ENCODE measurements around the gene ABHD6. TPM values are rescaled to one million over a fixed set of nuclear protein-coding genes. Genes with fewer than 3 reads are reported as not detected.

ABHD6 gene
- polyA plus RNA-seq, 3 donors = 7.3 to 11.6 (median 9.0) TPM

GRCh38 chr3:58206406-58207011, 31.1 kb upstream of the ABHD6 start:
- peak in 1 of 3 donors; percentile 58 for DNase-seq
- no peak overlapping the region for H3K4me2 ChIP-seq (replicated peaks; ENCODE audit: extremely low read depth, low read length, poor library complexity, severe bottlenecking)
- intact Hi-C loops (cut with micrococcal nuclease) = no loop called here
- H3K4me1 Mint-ChIP-seq = peaks cover 7% of the 10 kb centered on the region
- peaks cover 0 to 7% (median 4%) of the 10 kb centered on the region in 7 donors for H3K9me3 Mint-ChIP-seq
- no peak overlapping the region for H3K9ac ChIP-seq (ENCODE audit: insufficient read depth, low read length, poor library complexity, severe bottlenecking)
- TF ChIP-seq CTCF (IDR thresholded peaks at IDR 0.05) = no peak
- no peaks in the 10 kb centered on the region for H4K20me1 ChIP-seq (ENCODE audit: insufficient read depth, low read length)
- H3K27me3 ChIP-seq (ENCODE audit: control insufficient read depth in 2 of 2, insufficient read depth in 2 of 2, low read length in 2 of 2) = no peaks in the 10 kb centered on the region
- no peaks in the 10 kb centered on the region for H3K36me3 ChIP-seq (replicated peaks in 1 of 2; ENCODE audit: control insufficient read depth in 1 of 2, insufficient read depth in 2 of 2, low read length in 2 of 2)
- H3K4me1 ChIP-seq (ENCODE audit: control insufficient read depth in 1 of 2, insufficient read depth in 2 of 2, low read length in 2 of 2) = no peaks in the 10 kb centered on the region
- no peak overlapping the region for H3K4me3 ChIP-seq (replicated peaks in 1 of 3; ENCODE audit: low read depth in 2 of 3, low read length in 3 of 3)
- no peaks in the 10 kb centered on the region for H3K79me2 ChIP-seq (ENCODE audit: insufficient read depth, low read length)
- no peak overlapping the region for H3K4me3 Mint-ChIP-seq
- 75% methylated on average over 2 of the region's 5 CpGs for WGBS (ENCODE audit: insufficient coverage)
- no peaks in the 10 kb centered on the region for H3K36me3 Mint-ChIP-seq
- no peaks in the 10 kb centered on the region for H3K9me3 ChIP-seq (replicated peaks in 1 of 2; ENCODE audit: control insufficient read depth in 1 of 2, insufficient read depth in 1 of 2, low read length in 2 of 2)
- peak overlapping the region in 1 of 7 donors; percentile 4 for H3K27ac Mint-ChIP-seq
- H3K27ac ChIP-seq (ENCODE audit: low read depth in 1 of 2, low read length in 2 of 2) = no peak overlapping the region
- H3K27me3 Mint-ChIP-seq (ENCODE audit: low read depth in 3 of 3) = peaks cover 8 to 10% (median 8%) of the 10 kb centered on the region in 3 donors
- no peak overlapping the region for H2AFZ ChIP-seq (ENCODE audit: insufficient read depth, low read depth, low read length, poor library complexity, severe bottlenecking)

DNA sequence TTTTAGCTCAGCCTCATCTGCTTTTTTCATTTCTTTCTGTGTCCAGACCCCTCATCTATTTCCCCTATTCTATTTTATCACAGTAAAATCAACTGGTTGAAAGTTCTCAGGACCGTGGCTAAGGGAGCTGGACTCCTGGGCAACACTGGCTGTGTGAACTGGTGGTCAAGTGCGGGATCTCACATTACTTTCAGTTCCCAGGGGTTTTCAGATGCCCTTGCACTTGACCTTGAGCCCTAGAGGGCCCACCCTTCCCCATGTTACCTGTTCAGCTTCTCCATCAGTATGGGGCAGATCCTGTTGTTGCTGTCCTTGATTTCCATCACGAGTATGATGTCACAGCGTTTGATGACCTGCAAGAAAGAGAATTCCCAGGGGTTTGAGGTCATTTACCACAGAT, 29.6 kb upstream of the ABHD6 start:
- WGBS (ENCODE audit: insufficient coverage) = 95% methylated on average over 3 of the region's 4 CpGs
- no peak overlapping the region for H3K27ac Mint-ChIP-seq
- H3K27me3 ChIP-seq (ENCODE audit: control insufficient read depth in 2 of 2, insufficient read depth in 2 of 2, low read length in 2 of 2) = no peaks in the 10 kb centered on the region
- no peak overlapping the region for H3K27ac ChIP-seq (ENCODE audit: low read depth in 1 of 2, low read length in 2 of 2)
- H2AFZ ChIP-seq (ENCODE audit: insufficient read depth, low read depth, low read length, poor library complexity, severe bottlenecking) = no peak overlapping the region
- no peaks in the 10 kb centered on the region for H4K20me1 ChIP-seq (ENCODE audit: insufficient read depth, low read length)
- H3K36me3 Mint-ChIP-seq = no peaks in the 10 kb centered on the region
- H3K27me3 Mint-ChIP-seq (ENCODE audit: low read depth in 3 of 3) = peaks cover 7 to 10% (median 8%) of the 10 kb centered on the region in 3 donors
- H3K79me2 ChIP-seq (ENCODE audit: insufficient read depth, low read length) = no peaks in the 10 kb centered on the region
- H3K4me1 ChIP-seq (ENCODE audit: control insufficient read depth in 1 of 2, insufficient read depth in 2 of 2, low read length in 2 of 2) = no peaks in the 10 kb centered on the region
- H3K4me1 Mint-ChIP-seq = peaks cover 6% of the 10 kb centered on the region
- no peak overlapping the region for H3K4me3 Mint-ChIP-seq
- peaks cover 0 to 3% (median 0%) of the 10 kb centered on the region in 7 donors for H3K9me3 Mint-ChIP-seq
- no peak overlapping the region for H3K9ac ChIP-seq (ENCODE audit: insufficient read depth, low read length, poor library complexity, severe bottlenecking)
- H3K4me2 ChIP-seq (replicated peaks; ENCODE audit: extremely low read depth, low read length, poor library complexity, severe bottlenecking) = no peak overlapping the region
- no peaks in the 10 kb centered on the region for H3K9me3 ChIP-seq (replicated peaks in 1 of 2; ENCODE audit: control insufficient read depth in 1 of 2, insufficient read depth in 1 of 2, low read length in 2 of 2)
- intact Hi-C loops (cut with micrococcal nuclease) = no loop called here
- no peak overlapping the region for H3K4me3 ChIP-seq (replicated peaks in 1 of 3; ENCODE audit: low read depth in 2 of 3, low read length in 3 of 3)
- TF ChIP-seq CTCF (IDR thresholded peaks at IDR 0.05) = no peak
- no peaks in the 10 kb centered on the region for H3K36me3 ChIP-seq (replicated peaks in 1 of 2; ENCODE audit: control insufficient read depth in 1 of 2, insufficient read depth in 2 of 2, low read length in 2 of 2)
- no peak for DNase-seq

All from CD14-positive monocyte (primary cell).